Activated CD8-positive, alpha-beta memory T cell treated with anti-CD3 and anti-CD28 coated beads, Interleukin-2, amount 50 U/mL, for 1 hour (primary cell): Measurements from ENCODE around the gene XK.
A peak's percentile ranks its signal among the peaks of the same experiment; 100 is the strongest.

Source experiments
- DNase-seq: peaks from one replicate; pipeline ENCODE4 v3.0.0-alpha.2; 2020; ENCODE audit errors: extremely low read depth

Gene XK

DNA sequence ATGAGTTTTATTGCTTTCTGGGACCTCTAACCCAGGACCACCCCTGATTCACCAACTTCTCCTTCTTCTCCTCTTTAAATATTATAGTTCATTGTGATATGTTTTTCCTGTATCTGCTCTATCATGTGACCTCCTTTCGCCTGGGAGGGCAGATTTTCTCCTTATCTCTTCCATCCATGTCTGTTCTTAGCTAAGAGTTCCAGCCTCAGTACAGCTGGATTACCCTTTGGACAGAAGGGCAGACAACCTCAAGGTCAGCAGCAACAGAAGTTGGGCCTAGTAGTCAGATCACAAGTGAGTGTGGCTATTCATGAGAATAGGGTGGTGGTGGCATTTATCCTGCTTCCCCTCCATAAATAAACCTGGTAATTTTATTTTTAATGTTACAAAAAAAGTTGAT, 5.7 kb upstream of the XK start:
- no peak for DNase-seq

DNA sequence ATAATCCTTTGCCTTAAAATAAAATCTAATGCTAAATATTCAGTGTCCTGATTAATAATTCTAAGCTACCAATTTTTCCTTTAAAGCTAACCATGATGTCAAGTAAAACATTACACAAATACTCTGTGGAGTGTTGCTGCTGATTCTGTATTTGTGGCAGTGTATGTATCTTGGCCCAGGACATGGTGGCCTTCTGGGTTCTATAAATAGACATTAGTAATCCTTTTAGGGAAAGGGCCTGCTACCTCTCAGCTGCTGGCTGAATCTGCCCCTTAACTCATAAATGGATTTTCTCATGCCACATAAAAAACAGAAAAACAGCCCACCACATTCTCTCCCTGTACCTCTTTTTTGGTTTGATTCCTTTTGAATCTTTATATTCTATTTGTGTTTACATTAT, 1.2 kb upstream of the XK start:
- DNase-seq, result no peak

DNA sequence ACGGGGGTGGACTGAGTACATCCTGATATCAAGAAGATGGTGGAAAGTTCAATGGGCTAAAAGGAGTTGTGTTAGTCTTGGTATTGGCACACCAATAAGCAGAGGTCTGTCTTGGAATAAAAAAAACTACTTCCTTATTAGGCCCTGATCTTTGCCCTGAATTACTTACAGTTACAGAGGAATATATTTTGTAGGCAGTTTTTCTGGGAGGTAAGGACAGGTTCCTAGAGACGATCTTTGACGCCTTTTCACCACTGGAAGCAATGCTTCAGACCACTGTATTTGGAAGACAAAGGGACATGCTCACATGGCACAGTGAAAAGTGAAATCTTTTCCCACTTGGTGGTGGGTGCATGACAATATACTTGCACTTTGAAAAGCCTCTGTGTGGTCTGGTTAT, 618 bp upstream of the XK start:
- DNase-seq, result no peak

DNA sequence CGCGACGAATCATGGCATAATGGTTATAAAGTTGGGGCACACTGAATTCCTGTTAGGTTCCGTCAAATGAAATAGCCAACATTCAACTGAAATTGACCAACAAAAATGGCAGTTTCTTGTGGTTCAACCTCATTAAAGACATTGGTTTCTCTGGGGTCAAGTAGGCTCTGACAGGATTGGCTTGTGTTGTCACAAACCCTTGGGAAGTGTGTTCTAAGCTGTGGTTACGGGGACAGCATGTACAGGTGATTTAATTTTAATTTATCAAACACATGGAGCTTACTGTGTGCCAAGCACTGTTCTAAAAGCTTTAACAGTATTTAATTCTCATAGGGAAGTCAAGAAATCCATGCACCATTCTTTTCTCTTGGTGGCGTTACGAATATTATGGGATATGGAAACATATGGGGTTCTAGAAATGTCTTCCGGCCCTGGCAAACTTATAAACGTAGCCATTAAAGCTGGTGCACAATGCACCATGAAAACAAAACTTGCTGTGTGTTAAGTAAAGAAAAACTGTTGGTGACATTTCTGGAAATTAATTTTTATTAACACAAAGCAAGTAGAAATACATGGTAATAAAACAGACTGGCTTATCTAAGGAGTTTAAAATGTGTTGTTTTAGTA, 891 bp downstream of the XK start:
- DNase-seq, result no peak

DNA sequence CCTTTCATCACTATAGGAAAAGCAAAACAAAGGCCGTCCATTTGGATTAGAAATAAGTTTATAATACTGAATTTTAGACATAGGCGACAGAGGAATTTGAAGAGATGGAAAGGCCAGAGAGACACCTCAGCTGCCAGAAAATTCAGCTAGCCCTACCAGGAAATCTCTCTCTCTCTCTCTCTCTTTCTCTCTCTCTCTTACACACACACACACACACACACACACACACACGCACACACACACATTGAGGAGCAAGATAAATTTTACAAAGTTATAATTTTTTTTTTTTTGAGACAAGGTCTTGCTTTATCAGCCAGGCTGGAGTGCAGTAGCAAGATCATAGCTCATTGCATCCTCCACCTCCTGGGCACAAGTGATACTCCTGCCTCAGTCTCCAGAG, 1.4 kb downstream of the XK start:
- DNase-seq, result no peak

DNA sequence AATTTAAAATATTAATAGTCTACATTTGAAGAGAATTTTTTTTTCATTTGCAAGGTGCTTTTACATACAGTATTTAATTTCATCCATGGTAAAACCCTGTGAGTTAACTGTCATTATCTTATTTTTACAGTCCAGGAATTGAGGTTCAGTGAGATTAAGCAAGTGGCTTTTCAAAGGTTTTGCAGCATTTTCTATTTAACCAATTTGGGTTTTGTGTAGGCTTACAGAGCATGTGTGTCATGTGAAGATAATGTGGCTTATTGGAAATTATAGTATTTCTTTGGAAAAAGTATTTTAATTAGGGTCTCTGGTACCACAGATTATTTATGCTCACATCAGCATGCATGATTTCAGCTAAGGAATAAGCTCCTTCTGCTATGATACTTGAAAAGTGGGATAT, 4.5 kb downstream of the XK start:
- no peak for DNase-seq

DNA sequence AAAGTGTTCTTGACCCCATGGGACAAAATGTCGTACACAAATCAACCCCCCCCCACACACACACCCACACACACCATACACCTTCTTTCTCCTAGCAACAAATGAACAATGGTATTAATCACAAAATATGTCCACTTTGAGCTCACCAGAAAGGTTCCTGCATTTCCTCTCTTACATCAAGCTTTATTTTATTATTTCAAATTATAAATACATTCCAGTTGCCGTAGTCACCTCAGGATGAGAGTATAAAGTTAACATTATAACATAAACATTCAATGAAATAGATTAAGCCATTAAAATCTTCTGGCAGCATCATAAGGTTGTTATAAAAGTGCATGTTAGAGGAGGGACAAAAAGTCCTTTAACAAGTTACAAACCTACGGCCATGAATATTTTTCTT, 7.3 kb downstream of the XK start:
- DNase-seq, result no peak

DNA sequence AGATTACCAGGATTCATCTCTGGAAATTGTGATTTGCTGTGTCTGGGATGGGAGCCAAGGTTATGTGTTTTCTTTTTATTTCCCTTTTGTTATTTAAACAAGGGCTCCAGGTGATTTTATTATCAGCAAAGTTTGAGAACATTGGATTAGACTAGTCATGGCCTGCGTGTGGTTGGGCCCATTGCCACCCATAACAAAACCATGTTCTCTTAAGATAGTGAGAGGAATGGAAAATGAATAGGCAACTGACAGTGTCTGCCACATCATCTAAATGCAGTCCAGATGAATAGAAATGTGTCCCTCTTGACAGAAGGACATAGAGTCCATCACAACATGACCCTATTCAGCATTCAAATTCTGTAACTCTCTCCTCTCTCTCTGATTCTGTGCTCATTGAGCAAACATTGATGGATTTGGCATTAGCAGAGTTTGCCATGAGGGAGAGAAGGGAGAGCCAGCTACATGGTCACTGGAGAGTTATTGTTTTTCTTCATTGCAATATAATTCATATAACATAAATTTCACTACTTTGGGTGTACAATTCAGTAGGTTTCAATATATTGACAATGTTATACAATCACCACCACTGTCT, 11.7 kb downstream of the XK start:
- DNase-seq, result no peak

DNA sequence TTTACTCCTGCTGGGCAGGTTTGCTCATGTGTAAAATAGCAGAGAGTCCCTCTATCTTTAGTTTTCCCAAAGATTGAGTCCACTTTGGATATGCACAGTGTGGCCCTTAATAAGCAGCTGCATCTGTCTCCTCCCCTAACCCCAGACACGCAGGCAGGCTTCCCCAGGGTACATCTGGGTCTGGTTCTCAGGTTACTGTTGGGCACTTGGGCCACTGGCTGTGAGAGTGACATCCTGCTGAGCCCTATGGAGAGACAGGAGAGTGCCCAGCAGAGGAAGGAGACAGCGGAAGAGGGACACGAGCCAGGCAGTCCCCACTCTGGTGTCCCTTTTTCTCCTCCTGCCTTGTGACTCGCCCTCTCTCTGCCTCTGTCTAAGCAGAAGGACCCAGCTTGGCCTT, 16.0 kb downstream of the XK start:
- no peak for DNase-seq

DNA sequence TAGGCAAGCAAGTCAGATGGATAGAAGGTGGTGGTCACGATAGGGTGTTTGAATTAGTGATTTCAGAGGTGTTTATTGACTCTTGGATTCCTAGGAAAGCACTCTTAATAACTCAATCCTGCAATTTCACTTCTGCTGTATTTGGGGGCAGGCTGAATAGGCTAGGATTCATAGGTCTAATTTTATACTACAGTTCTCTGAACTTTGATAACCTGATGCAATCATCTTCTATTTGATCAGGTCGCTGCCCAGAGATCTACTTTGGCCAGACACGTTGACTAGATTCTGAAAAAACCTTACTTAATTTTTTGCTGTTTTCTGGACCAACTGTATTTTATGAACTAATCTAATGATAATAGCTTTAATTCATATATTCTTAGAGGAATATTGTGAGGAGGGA, 26.4 kb downstream of the XK start:
- DNase-seq, result no peak

DNA sequence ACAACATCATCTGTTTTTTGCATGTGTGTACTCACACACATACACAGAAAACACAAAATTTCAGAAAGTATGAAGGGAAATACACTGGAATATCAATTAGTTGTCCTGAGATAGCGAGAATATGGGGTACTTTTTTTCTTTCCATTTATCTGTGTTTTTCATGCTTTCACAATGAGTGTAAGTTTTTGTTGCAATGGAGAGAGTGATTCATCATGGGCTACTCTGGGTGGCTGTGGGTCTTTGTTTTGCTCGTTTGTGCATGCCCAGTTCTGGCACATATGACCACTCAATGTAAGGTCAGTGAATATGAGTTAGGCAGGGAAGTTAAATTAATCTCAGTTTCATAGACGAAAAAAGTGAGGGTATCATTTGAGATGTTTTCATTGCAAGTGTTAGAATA, 26.9 kb downstream of the XK start:
- no peak for DNase-seq

DNA sequence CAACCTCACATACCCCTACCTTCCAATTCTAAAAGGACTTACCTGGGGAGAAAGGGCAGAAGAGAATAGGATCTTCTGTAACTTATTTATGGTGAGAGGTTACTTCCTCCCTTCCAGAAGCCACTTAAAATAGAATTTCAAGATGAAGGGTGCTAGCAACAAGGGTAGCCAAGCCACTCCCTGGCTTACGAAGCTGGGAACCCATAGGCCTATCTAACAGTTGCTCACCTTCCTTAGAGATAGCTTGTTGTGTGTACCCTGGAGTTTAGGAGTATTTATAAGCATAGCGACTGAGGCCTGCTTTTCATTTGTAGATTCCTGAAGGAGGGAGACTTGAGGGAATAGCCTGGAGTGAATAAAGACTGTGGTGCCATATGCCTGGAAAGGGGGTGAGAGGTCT, 28.9 kb downstream of the XK start:
- no peak for DNase-seq

DNA sequence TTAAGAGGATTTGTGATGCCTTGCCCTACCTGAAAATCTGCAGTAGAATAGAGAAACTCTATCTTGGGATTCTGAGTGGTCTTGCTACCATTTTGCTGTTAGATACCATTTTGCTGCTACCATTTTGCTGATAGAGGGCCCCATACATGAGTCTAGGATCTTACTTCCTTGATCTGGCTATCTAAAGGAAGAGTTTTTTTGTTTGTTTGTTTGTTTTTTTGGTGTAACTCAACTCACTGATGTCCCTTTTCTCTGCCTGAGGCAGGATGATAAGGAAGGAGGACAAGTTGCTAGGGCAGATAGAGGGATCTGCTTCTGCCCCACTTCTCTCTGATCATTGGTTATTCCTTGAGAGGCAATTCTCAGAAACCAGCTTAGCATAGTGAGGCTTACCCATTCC, 31.0 kb downstream of the XK start:
- no peak for DNase-seq

DNA sequence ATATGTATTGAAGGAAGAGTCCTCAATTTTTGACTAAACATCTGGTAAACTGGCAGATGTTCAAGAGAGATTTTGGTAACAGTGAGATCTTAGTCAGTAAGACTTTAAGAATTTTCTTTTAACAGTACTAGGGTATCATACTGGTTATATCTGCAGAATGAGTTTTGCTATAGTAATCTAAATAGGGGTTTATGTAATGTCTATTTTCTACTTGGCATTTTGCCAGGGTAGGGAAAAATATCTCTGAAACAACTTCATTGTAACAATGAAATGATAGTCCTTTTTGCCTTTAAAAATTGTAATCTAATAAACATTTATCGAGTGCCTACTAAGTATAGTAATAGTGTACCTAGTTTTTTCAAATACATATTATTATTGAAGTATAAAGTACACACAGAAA, 32.1 kb downstream of the XK start:
- DNase-seq, result no peak

DNA sequence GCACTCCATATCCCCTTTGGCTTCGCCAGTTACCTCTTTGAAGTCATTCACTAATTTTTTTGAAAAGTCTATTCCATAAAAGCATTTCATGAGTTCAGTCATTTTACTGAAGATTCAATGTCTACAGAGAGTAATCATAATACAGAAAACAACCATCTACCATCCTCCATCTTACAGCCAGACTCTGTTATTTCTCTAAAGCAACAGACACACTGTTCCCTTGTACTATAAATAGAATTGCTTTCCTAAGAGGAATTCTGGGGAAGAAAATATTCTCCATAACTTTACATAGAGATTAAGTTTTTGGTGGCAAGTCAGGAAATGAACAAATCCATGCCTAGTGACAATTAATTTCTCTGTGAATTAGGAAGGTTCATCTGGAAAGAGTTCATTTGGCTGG, 37.0 kb downstream of the XK start:
- no peak for DNase-seq

DNA sequence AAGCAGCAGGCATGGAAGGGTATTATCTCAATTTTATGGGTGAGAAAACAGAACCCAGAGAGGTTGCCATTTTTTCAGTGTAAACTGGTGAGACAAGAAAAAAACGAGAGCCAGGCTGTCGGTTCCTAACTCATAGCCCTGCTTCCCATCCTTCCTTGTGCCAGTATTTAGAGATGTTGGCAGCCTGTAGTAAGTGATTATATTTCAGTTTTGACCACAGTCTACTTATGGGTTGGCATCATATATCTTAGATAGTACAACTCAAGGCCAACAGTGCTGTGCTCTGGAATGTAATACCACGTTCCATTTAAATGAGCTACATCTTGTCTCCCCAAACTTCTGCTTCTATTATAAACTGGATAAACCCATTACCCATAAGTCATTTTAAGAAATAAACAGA, 40.8 kb downstream of the XK start:
- DNase-seq, result no peak

DNA sequence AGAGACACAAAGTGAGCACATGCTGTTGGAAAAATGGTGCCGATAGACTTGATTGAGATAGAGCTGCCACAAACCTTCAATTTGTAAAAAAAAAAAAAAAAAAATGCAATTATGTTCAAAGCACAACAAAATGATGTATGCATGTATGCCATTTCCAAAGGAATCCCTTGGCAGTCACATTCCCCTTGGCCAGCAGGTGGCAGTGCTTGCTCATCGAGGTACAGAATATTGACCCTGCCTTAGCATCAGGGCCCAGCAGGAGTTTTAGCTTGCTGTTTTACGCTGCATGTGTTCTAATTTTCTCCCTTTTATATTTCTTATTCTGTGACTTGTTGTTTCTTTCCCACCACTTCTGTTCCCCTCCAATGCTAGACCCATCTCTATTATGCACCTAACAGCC, 59.8 kb downstream of the XK start:
- peak; percentile 38 for DNase-seq

DNA sequence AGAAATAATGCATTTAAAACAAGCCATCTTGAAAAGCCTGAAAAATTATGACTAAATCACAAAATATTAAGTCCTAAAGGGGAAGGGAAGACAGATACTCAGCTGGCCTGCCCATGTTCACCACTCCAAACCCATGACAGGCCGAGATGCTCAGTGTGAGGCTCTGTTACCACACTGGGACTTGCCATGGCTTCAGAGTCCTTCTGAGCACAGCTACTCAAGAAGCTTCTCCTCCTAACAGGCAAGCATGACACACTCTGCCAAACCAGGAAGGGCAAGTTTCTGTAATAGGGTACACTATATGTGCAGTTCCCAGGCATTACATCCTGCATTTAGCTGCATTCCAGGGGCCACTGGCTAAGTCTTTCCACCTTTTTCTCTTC, 60.2 kb downstream of the XK start:
- DNase-seq, result no peak

DNA sequence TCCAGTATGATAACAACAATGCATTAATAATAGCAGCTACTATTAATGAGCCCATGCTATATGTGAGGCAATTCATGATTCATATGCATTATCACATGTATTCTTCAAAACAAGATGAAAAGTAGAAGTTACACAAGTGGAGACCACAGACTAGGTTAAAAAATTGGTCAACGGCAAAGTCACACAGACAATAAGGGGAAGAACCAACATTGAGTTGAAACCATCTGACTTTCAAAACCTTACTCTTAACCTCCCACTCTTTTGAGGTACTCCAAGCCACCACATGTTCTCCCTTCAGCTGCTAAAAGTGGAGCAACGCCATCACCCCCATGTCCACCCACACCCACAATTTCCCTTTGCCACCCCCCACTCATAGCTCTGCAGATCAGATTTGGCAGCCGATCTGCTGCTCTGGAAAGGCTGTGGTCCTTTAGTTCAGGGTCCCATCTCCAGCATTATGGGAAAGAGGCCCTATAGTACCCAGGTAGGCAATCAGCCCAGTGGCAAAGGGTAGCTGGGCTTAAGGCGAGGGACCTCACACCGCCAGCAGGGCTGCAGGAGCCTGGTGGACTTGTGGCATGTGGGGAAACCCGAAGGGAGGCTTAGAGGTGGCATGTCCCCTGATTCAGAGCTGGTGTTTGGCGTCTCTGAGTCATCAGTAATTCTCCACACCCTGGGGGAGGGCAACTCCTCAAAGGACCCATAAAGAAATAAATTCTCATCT, 60.8 kb downstream of the XK start:
- DNase-seq, result no peak

DNA sequence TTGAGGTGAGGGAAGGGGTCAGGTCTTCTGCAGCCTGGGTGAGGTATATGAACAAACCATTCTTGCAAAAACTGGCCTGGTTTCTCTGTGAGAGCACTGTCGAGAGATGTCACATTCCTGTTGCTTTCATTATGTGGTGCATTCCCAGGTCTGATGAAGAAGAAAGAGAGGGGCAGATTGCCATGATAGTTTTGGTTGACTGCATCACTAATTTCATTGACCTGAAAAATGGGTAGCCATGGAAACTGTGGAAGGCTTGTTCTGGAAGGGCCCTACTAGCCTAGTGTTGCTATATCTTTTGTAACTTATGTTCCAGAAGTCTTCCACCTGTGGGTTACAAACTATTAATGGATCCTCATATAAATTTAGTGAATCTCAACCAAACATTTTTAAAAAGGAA, 61.4 kb downstream of the XK start:
- DNase-seq, result no peak

DNA sequence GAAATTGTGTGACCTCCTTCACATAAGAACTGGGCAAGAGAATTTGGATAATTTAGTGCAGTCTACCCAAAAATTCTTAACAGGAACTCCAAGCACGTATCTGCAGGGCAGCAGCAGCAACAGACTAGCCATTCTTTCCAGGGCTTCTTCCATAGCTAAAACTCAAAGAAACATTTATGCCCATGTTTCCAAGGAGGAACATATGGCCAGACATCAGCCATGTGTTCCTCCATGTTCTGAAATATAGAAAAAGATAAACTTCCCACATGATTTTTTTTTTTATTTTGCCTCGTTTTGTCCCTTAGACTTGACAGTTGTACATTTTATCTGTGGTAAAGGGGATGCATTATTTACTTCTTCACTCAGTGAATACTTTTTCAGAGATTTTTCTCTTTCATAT, 66.7 kb downstream of the XK start:
- DNase-seq, result no peak

DNA sequence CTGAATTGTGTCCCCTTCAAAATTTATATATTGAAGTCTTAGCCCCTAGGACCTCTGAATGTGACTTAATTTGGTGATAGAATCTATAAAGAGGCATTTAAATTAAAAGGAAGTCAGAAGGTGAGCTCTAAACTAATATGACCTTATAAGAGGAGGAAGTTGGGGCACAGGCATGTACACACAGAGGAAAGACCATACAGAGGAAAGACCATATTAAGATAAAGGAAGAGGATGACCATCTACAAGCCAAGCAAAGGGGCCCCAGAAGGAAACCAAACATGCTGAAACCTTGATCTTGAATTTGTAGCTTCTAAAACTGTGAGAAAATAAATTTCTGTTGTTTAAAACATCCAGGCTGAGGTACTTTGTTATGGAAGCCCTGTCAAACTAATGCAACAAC, 67.3 kb downstream of the XK start:
- no peak for DNase-seq

DNA sequence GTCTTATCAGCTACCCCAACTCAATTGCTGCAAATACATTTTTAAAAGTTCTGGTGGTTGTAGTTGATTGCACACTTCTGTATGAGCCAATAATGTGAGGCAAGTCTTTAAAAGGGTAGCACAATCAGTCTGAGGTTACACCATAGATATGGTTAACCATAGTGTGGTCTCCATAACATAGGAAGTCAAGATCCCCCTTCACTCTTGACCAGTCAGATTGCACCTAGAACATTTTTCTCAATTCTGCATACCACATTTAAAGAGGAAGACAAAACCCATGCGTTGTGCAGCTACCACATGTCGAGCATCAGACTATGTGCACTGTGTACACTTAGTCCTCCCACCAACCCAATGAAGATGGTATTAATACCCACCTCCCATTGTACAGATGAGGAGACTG, 67.8 kb downstream of the XK start:
- DNase-seq, result no peak

DNA sequence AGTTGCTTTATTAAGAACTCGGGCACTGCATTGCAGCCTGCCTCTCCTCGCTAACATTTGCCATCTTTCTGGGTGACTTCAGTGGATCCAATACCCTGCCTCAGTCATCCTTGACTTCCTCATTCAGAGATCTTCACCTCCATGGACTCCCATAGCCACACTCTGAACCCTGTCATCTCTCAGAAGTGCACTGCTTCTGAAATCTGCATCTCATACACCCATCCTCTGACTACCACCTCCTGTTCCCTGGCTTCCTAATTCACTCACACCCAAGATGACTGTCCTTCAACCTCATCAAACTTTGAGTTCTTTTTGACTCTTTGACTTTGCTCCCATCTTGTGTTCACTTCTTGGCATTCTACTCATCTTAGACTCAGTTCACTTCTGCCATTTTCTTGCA, 68.9 kb downstream of the XK start:
- DNase-seq, result no peak
